ENCODE results near the gene MACROD2. TPM values are rescaled to one million over a fixed set of nuclear protein-coding genes. Genes with fewer than 3 reads are reported as not detected.

The MACROD2 gene
- total RNA-seq, 4 donors from 2014 or later: 8.7 to 17.8 (median 10.8) TPM

DNA sequence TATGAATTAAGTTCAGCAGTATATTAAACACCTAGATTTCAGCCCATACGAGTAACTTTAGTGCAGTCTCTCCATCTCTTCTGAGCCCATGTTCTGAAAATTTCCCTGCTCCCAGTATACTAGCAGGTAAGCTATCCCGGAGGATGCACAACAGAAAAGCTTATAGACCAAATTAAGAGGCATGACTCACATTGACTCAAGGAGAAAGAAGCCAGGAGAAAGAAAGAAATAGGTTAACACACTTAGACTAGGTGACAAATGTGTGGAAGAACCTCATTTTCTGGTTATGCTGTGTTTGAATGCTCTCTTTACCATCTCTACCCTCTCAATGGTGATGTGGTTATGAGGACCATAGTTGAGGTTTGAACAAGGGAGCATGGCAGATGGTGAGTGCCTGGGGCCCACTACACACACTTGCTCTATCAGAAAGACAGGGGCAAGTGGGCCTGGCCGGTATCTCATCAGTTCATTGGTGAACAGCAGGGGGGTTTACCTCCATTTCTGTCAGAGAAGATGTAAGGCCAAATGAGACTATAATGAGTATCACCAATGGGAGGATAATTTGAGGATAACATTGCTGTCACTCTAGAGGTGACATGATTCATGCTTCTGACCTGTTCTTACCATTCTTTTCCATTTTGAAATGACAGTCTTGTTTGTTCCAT is 1244.4 kb downstream of the MACROD2 start:
- H3K27ac ChIP-seq: no peak overlapping the region
- no peak for DNase-seq
- no peaks in the 10 kb centered on the region for H3K36me3 ChIP-seq
- no peaks in the 10 kb centered on the region for H3K27me3 ChIP-seq
- no peak for TF ChIP-seq POLR2A (IDR thresholded peaks at IDR 0.05)
- TF ChIP-seq, protein P1, sequence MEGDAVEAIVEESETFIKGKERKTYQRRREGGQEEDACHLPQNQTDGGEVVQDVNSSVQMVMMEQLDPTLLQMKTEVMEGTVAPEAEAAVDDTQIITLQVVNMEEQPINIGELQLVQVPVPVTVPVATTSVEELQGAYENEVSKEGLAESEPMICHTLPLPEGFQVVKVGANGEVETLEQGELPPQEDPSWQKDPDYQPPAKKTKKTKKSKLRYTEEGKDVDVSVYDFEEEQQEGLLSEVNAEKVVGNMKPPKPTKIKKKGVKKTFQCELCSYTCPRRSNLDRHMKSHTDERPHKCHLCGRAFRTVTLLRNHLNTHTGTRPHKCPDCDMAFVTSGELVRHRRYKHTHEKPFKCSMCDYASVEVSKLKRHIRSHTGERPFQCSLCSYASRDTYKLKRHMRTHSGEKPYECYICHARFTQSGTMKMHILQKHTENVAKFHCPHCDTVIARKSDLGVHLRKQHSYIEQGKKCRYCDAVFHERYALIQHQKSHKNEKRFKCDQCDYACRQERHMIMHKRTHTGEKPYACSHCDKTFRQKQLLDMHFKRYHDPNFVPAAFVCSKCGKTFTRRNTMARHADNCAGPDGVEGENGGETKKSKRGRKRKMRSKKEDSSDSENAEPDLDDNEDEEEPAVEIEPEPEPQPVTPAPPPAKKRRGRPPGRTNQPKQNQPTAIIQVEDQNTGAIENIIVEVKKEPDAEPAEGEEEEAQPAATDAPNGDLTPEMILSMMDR (IDR thresholded peaks at IDR 0.05): no peak
- H3K4me3 ChIP-seq (replicated peaks in 1 of 3): no peak overlapping the region
- intact Hi-C loops (cut with DNase I): no loop called here
- 95 to 98% methylated on average over 3 of the region's 3 CpGs for WGBS, 2 donors
- H3K4me1 ChIP-seq: no peaks in the 10 kb centered on the region
- no peaks in the 10 kb centered on the region for H3K9me3 ChIP-seq

DNA sequence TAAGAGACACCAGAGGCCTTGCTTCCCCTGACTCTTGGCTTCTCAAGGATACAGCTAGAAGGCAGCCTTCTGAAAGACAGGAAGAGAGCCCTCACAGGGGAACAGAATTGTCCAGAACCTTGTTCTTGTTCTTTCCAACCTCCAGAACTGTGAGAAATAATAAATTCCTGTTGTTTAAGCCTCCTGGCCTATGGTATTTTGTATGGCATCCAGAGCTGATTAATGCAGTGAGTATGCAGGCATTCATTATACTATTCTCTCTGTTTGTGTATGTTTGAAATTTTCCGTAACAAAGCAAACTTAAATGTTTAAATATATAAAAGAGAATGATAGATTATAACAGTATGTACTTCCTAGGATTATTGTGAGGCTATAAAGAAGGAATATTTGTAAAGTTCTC is 1245.5 kb downstream of the MACROD2 start:
- TF ChIP-seq, protein P1 (IDR thresholded peaks at IDR 0.05): no peak
- no peak for TF ChIP-seq POLR2A (IDR thresholded peaks at IDR 0.05)
- H3K4me1 ChIP-seq: no peaks in the 10 kb centered on the region
- H3K36me3 ChIP-seq: no peaks in the 10 kb centered on the region
- no peak overlapping the region for H3K27ac ChIP-seq
- DNase-seq: no peak
- WGBS, 2 donors: 0 to 91% methylated on average over 1 of the region's 1 CpG
- H3K9me3 ChIP-seq: no peaks in the 10 kb centered on the region
- no peaks in the 10 kb centered on the region for H3K27me3 ChIP-seq
- H3K4me3 ChIP-seq (replicated peaks in 1 of 3): no peak overlapping the region
- intact Hi-C loops (cut with DNase I): no loop called here

DNA sequence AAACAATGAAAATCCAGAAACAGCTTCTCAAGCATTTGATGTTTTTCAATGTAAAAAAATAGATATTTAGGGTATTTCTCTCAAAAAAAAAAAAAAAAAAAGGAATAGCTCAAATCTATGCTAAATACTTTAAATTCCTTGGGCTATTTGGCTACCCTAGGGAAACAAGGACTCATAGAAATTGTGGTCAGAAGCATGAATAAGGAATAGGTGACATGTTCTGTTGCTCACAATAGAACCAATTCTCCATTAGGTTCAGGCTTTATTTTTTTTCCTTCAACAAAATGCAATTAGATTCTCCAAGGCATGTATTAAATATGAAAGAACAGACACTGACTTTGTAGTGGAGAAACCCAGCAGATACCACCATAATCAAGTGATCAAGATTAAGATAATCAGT is 1246.4 kb downstream of the MACROD2 start:
- H3K9me3 ChIP-seq: no peaks in the 10 kb centered on the region
- H3K27ac ChIP-seq: no peak overlapping the region
- H3K36me3 ChIP-seq: no peaks in the 10 kb centered on the region
- intact Hi-C loops (cut with DNase I): no loop called here
- no peaks in the 10 kb centered on the region for H3K27me3 ChIP-seq
- H3K4me3 ChIP-seq (replicated peaks in 1 of 3): no peak overlapping the region
- no peaks in the 10 kb centered on the region for H3K4me1 ChIP-seq
- no peak for TF ChIP-seq POLR2A (IDR thresholded peaks at IDR 0.05)
- TF ChIP-seq, protein P1 (IDR thresholded peaks at IDR 0.05): no peak
- no peak for DNase-seq

DNA sequence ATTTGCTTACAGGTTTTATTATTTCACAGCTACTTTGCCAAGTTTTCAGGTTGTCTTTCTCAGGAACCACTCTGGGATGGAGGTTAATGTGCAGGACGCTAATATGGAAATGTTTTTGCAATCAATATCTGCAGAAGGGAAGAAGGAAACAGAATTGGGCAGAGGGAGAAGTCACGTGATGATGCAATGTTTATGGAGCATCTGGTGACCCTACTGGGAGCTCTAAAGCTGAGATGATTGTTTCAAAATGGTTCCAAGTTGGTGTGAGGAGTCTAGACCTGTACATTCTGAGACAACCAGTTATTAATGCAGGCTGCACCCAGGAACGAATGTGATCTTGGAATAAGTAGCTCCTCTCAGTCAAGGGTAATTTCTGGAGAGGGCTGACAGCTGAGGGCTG is 1247.5 kb downstream of the MACROD2 start:
- Histone ChIP-seq H3K27ac (no peak overlapping the region), H3K27me3 (no peaks in the 10 kb centered on the region), H3K4me1 (no peaks in the 10 kb centered on the region), H3K4me3 (replicated peaks in 1 of 3) (no peak overlapping the region), H3K36me3 (no peaks in the 10 kb centered on the region), H3K9me3 (no peaks in the 10 kb centered on the region)
- DNase-seq: no peak
- intact Hi-C loops (cut with DNase I): no loop called here
- 68 to 76% methylated on average over 2 to 3 of the region's 3 CpGs for WGBS, 2 donors
- TF ChIP-seq, protein P1 (IDR thresholded peaks at IDR 0.05): no peak
- TF ChIP-seq POLR2A (IDR thresholded peaks at IDR 0.05): no peak

DNA sequence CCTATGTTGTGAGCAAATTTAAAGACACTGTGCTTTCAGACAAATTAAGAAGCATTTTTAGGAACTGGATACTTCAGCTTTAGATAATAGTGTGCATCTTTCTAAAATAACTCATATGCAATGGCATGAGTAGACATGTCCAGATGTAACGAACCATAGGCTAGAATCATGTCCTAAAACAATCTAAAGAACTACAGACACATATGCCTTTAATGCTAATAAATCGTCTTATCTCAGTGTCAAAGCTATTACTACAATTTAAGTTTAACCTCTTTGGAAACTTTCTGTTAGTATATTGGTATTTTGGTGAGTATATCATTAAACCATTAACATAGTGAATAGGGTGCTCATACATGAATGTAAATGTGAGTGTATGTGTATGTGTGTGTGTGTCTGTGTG is 1250.6 kb downstream of the MACROD2 start:
- no peaks in the 10 kb centered on the region for H3K36me3 ChIP-seq
- intact Hi-C loops (cut with DNase I): no loop called here
- DNase-seq: no peak
- no peaks in the 10 kb centered on the region for H3K27me3 ChIP-seq
- no peak overlapping the region for H3K27ac ChIP-seq
- H3K4me1 ChIP-seq: no peaks in the 10 kb centered on the region
- H3K4me3 ChIP-seq (replicated peaks in 1 of 3): no peak overlapping the region
- WGBS, 2 donors: 67 to 94% methylated on average over 2 of the region's 2 CpGs
- H3K9me3 ChIP-seq: no peaks in the 10 kb centered on the region
- TF ChIP-seq, protein P1 (IDR thresholded peaks at IDR 0.05): no peak
